ENCODE results near the gene CCDC39. TPM values are rescaled to one million over a fixed set of nuclear protein-coding genes. Genes with fewer than 3 reads are reported as not detected.

Gene CCDC39
- total RNA-seq, 2 donors from 2014 or later, result 0.20 to 1.1 TPM

- Histone ChIP-seq H3K27me3 (ENCODE audit: control insufficient read depth, insufficient read depth, low read length, poor library complexity, severe bottlenecking) (no peaks in the 10 kb centered on the region), H3K9ac (ENCODE audit: extremely low read depth, low read length, poor library complexity, severe bottlenecking) (no peak overlapping the region), H3K27ac (ENCODE audit: low read depth, low read length) (no peak overlapping the region), H3K9me3 (ENCODE audit: control insufficient read depth, low read length) (peaks cover 3% of the 10 kb centered on the region), H3K4me3 (ENCODE audit: low read length) (no peak overlapping the region), H3K36me3 (ENCODE audit: control insufficient read depth, insufficient read depth, low read length) (no peaks in the 10 kb centered on the region), H3K4me1 (ENCODE audit: control insufficient read depth, insufficient read depth, low read length) (no peaks in the 10 kb centered on the region)
- Mint-ChIP-seq H3K9me3 (no peaks in the 10 kb centered on the region), H3K4me1 (peaks cover 5% of the 10 kb centered on the region), H3K27ac (no peak overlapping the region), H3K27me3 (ENCODE audit: insufficient read depth) (no peaks in the 10 kb centered on the region), H3K36me3 (ENCODE audit: low read depth) (peaks cover 7% of the 10 kb centered on the region), H3K4me3 (no peak overlapping the region)
- DNase-seq, result no peak
- TF ChIP-seq CTCF (conservative IDR thresholded peaks at IDR 0.05), result no peak
Measured at GRCh38 chr3:180630371-180630770, 48.9 kb downstream of the CCDC39 start.

- Histone ChIP-seq H3K27ac (ENCODE audit: low read depth, low read length) (no peak overlapping the region), H3K4me1 (ENCODE audit: control insufficient read depth, insufficient read depth, low read length) (no peaks in the 10 kb centered on the region), H3K4me3 (ENCODE audit: low read length) (no peak overlapping the region), H3K36me3 (ENCODE audit: control insufficient read depth, insufficient read depth, low read length) (no peaks in the 10 kb centered on the region), H3K27me3 (ENCODE audit: control insufficient read depth, insufficient read depth, low read length, poor library complexity, severe bottlenecking) (no peaks in the 10 kb centered on the region), H3K9me3 (ENCODE audit: control insufficient read depth, low read length) (peaks cover 2% of the 10 kb centered on the region), H3K9ac (ENCODE audit: extremely low read depth, low read length, poor library complexity, severe bottlenecking) (no peak overlapping the region)
- no peak for DNase-seq
- 81% methylated on average over 1 of the region's 2 CpGs; no CpG with 5 or more reads in 1 of the 2 experiments for WGBS, 2 experiments (ENCODE audit: insufficient coverage in 1 of 2, insufficient read length in 1 of 2)
- H3K9me3 Mint-ChIP-seq, result no peaks in the 10 kb centered on the region
- TF ChIP-seq CTCF (conservative IDR thresholded peaks at IDR 0.05), result no peak
- peaks cover 5% of the 10 kb centered on the region for H3K4me1 Mint-ChIP-seq
- H3K27me3 Mint-ChIP-seq (ENCODE audit: insufficient read depth), result no peaks in the 10 kb centered on the region
- no peak overlapping the region for H3K27ac Mint-ChIP-seq
- H3K4me3 Mint-ChIP-seq, result no peak overlapping the region
- peaks cover 18% of the 10 kb centered on the region for H3K36me3 Mint-ChIP-seq (ENCODE audit: low read depth)
Measured at GRCh38 chr3:180626844-180627243, 52.4 kb downstream of the CCDC39 start.

- no peak for TF ChIP-seq CTCF (conservative IDR thresholded peaks at IDR 0.05)
- Histone ChIP-seq H3K9ac (ENCODE audit: extremely low read depth, low read length, poor library complexity, severe bottlenecking) (no peak overlapping the region), H3K4me3 (ENCODE audit: low read length) (no peak overlapping the region), H3K36me3 (ENCODE audit: control insufficient read depth, insufficient read depth, low read length) (no peaks in the 10 kb centered on the region), H3K27ac (ENCODE audit: low read depth, low read length) (no peak overlapping the region), H3K27me3 (ENCODE audit: control insufficient read depth, insufficient read depth, low read length, poor library complexity, severe bottlenecking) (no peaks in the 10 kb centered on the region), H3K4me1 (ENCODE audit: control insufficient read depth, insufficient read depth, low read length) (no peaks in the 10 kb centered on the region), H3K9me3 (ENCODE audit: control insufficient read depth, low read length) (no peaks in the 10 kb centered on the region)
- no peak overlapping the region for H3K4me3 Mint-ChIP-seq
- H3K36me3 Mint-ChIP-seq (ENCODE audit: low read depth), result peaks cover 18% of the 10 kb centered on the region
- DNase-seq, result no peak
- 98 to 100% methylated on average over 2 of the region's 2 CpGs for WGBS, 2 experiments (ENCODE audit: insufficient coverage in 1 of 2, insufficient read length in 1 of 2)
- H3K9me3 Mint-ChIP-seq, result no peaks in the 10 kb centered on the region
- no peak overlapping the region for H3K27ac Mint-ChIP-seq
- H3K27me3 Mint-ChIP-seq (ENCODE audit: insufficient read depth), result no peaks in the 10 kb centered on the region
- H3K4me1 Mint-ChIP-seq, result no peaks in the 10 kb centered on the region
Measured at GRCh38 chr3:180624714-180625113, 54.6 kb downstream of the CCDC39 start.
